ENCODE results near the gene PRKG1.

Gene PRKG1

GRCh38 chr10:51876503-51876902, 802.2 kb downstream of the PRKG1 start:
- no peak for TF ChIP-seq CTCF (conservative IDR thresholded peaks at IDR 0.05; ENCODE audit: low read depth)
- ChIA-PET POLR2A (ENCODE audit: low non-redundant PET) (no interaction called here), CTCF (no interaction called here)
- no peak overlapping the region for H3K27ac ChIP-seq
- DNase-seq (ENCODE audit: low spot score), result no peak

DNA sequence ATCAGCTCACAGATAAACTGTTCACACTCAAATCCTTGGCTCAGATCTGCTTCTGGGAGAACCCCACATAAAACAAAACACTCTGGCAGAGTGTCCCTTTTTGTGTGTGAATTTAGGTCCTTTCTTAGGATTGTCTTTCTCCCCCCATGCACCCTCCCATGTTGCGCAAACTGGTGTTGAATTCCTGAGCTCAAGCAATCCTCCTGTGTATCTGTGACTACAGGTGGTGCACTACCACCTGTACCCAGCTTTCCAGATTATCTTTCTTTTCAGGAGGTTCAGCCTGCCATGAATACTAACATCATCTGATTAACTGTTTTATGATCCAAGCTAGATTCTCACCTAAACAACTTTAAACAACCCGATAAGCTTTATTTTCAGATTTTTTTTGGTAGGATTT, 802.7 kb downstream of the PRKG1 start:
- DNase-seq (ENCODE audit: low spot score), result no peak
- no peak for TF ChIP-seq CTCF (conservative IDR thresholded peaks at IDR 0.05; ENCODE audit: low read depth)
- POLR2A ChIA-PET (ENCODE audit: low non-redundant PET), result no interaction called here
- H3K27ac ChIP-seq, result no peak overlapping the region
- CTCF ChIA-PET, result interaction anchor here (0.6 kb wide), 1 partner anchor 335 kb away, joined by 3 read pairs; no protein-coding TSS in a partner anchor

DNA sequence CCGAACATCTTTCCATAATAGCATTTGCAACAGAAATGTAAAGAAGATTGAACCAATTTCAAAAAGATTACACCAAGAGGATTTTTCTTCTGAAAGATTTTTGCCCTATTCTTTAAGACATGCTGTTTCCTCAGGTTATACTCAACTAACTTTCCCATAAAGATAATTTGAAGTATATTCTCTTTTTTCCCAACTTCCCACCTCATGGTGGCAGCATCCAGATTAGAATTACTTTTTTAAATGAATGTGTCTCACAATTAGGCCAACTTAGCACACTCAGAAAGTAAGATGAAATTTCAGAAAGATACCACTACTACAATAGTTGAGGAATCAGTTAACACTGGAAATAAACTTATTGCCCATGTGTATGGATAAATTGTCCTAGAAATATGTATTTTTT, 803.3 kb downstream of the PRKG1 start:
- TF ChIP-seq CTCF (conservative IDR thresholded peaks at IDR 0.05; ENCODE audit: low read depth), result no peak
- POLR2A ChIA-PET (ENCODE audit: low non-redundant PET), result no interaction called here
- CTCF ChIA-PET, result no interaction called here

GRCh38 chr10:51878695-51879094, 804.4 kb downstream of the PRKG1 start:
- no peak for TF ChIP-seq CTCF (conservative IDR thresholded peaks at IDR 0.05; ENCODE audit: low read depth)
- DNase-seq (ENCODE audit: low spot score), result no peak
- H3K27ac ChIP-seq, result no peak overlapping the region
- ChIA-PET CTCF (no interaction called here), POLR2A (ENCODE audit: low non-redundant PET) (no interaction called here)

More for the DNA sequence above, 803.3 kb downstream of the PRKG1 start:
- DNase-seq (ENCODE audit: low spot score), result no peak
- no peak overlapping the region for H3K27ac ChIP-seq

DNA sequence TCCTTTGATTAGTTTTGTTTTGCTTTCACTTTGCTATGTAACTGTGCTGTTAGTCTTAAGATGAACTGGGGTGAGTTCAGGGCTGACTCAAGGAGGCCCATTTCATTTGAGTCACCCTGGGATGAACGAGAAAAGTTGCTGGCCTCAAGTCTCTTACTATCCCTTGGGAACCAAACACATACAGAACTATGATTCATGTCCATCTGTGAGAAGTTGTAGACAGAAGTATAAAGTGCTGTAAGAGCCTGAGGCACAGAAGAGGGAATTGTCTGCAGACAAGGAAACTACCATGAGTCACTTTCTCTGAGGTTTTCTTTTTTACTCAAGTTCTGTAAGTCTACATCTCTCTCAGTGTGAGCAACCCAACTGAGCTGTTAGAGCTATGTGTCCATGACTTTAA, 805.0 kb downstream of the PRKG1 start:
- peak; percentile 68 for DNase-seq (ENCODE audit: low spot score)
- ChIA-PET POLR2A (ENCODE audit: low non-redundant PET) (no interaction called here), CTCF (no interaction called here)
- no peak for TF ChIP-seq CTCF (conservative IDR thresholded peaks at IDR 0.05; ENCODE audit: low read depth)
- H3K27ac ChIP-seq, result no peak overlapping the region

DNA sequence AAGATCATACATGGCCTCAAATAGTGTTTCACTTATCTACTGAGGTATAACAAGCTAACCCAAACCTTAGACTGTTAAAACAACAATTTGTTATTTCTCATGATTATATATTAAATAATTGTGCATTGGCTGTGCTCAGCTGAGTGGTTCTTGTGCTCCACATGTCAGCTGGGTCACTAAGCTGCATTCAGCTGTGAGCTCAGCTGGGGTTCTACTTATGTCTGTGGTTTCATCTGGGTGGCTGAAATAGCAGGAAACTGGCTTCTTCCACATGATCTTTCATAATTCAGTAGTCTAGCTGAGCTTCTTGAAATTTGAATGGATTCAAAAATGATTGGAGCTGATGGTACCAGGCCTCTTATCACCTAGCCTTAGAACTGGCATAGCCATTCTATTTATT, 806.9 kb downstream of the PRKG1 start:
- ChIA-PET CTCF (no interaction called here), POLR2A (ENCODE audit: low non-redundant PET) (no interaction called here)
- TF ChIP-seq CTCF (conservative IDR thresholded peaks at IDR 0.05; ENCODE audit: low read depth), result no peak
- DNase-seq (ENCODE audit: low spot score), result no peak
- H3K27ac ChIP-seq, result no peak overlapping the region
